Measurements from ENCODE around the gene FHL5.
"Not testable (repeated sequence)": the region's sequence is repeated elsewhere in the genome, so short reads cannot be mapped to it uniquely, and the experiment has no call there.

The FHL5 gene

DNA sequence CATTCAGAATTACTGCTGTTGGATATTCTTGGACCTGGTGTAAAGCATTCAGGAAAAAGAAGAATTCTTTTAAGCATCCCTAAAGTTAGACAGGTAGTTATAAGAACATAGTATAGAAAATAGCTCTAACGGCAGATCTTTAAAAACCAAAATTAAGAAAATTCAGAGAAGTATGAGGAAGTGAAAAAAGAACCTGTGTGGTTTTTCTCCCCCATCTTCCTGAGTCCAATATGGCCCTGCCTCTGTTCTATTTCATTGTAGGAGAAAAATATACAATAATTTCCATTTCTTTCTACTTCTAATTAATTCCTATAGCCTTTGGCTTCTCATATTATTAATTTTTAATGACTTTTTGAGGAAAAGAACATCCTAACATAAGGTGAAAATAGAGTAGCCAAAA, 47.1 kb downstream of the FHL5 start:
- DNase-seq (ENCODE audit: low read depth): no peak

DNA sequence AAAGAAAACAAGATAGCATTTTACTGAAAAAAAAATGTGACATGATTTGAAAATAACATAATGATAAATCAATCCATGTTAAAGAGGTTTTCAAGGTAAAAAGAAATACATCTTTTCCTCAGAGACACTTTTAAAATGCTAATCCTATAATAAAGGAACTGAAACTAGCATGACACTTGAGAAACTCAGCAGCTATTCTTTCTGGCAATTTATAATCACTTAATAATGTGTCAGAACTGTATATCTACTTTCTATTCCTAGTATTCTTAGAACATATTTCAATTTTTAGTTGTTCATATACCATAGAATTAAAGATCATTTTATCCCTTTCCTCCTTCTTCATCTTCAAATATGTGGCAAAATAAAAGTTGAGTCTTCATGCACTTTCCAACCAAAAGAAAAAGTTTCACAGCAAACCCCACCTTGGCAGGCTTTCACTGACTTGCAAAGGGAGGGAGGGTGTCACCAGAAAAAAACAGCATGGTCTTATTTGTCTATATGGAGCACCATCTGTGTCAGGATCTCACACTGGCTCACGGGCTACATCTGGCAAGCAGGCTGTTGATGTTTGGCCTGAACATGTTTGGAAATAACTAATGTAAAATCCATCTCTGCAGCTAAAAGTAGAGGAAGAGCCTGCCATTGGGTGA, 48.5 kb downstream of the FHL5 start:
- DNase-seq (ENCODE audit: low read depth): no peak

DNA sequence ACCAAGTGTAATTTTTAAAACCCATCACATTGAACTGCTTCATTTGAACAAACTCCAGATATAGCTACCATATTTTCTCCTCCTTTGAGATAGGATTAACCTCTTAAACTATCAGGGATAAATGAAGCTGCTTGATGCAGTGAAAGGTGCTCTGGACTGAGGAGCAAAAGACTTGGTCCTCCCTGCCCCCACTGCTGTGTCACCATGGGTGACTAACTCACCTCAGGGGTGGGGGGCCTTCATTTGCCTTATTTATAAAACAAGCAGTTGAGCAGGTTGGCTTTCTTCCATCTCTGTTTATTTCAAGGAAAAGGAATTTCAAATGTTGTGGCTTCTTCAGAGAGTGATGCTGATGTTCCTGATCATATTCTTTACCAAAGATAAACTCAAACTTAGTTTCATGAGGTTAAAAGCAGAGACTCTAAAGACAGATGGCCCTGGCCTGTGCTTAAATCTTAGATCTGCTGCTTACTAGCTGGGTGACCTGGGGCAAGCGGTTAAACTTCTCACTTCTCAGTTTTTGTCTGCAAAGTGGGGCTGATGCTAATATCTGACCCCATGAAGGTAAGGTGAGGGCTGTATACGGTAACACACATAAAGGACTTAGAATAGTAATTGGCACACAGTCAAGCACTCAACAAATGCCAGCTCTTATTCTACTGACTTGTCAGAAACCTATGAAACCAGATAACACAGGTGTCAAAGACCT, 50.5 kb downstream of the FHL5 start:
- DNase-seq (ENCODE audit: low read depth): no peak

- no peak for DNase-seq (ENCODE audit: low read depth)
Observed at GRCh38 chr6:96620851-96621250, 57.9 kb downstream of the FHL5 start.

GRCh38 chr6:96621983-96622382, 59.1 kb downstream of the FHL5 start:
- DNase-seq (ENCODE audit: low read depth): no peak

- DNase-seq (ENCODE audit: low read depth): no peak
Observed at GRCh38 chr6:96624957-96625356, 62.0 kb downstream of the FHL5 start.

GRCh38 chr6:96626759-96627364, 63.9 kb downstream of the FHL5 start:
- peak; percentile 54 for DNase-seq (ENCODE audit: low read depth)

DNA sequence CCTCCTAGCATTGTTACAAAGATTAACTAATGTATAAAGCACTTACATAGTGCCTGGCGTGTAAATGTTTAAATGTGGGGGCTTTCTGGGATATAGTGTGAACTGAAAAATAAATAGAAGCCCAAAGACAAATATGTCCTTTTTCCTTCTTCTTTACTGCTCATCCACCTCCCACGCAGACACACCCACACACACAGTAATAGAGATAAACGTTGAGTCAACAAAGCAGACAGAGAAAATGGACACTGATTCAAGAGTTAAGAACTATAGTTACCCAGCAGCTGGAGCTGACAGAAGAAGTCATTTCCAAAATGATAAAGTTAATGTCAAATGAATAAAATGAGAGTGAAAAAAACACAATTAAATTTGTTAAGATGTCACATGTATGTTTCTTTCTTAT, 68.3 kb downstream of the FHL5 start:
- DNase-seq (ENCODE audit: low read depth): peak; percentile 57

GRCh38 chr6:96637979-96638378, 75.1 kb downstream of the FHL5 start:
- DNase-seq (ENCODE audit: low read depth): not testable (repeated sequence)

DNA sequence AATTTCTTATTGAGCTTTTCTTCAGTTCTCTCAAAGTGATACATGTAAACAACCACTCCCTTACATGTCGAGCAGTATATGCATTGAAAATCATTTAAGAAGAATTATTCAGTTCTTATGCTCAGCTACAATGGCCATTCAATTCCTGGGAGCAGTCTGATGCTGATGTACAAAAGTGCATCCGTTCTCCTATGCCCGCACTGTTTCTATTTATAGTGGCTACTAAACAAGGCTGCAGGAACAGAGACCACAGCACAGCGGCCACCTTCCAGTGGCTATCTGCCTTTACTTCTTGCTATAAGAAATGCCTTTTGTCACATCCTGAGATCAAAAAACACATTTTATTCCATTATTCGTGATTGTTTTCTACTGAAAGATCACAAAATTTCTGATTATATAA, 82.2 kb downstream of the FHL5 start:
- DNase-seq (ENCODE audit: low read depth): no peak

DNA sequence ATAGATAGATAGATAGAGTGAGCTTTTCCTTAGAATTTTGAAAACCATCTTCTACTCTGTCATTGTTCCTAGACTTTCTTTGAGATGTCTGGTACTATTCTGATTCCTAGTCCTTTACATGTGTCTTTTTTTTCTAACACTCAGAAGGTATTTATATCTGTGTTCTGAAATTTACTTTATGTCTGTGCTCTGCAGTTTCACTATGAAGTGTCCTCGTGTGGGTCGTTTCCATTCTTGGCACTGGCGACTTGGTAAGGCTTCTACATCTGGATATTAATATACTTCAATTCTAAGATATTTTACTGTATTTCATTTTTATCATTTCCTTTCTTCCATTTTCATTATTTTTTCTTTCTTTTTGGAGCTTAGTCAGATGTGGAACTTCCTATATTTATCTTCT, 87.0 kb downstream of the FHL5 start:
- no peak for DNase-seq (ENCODE audit: low read depth)

GRCh38 chr6:96651816-96652215, 88.9 kb downstream of the FHL5 start:
- no peak for DNase-seq (ENCODE audit: low read depth)

GRCh38 chr6:96652552-96652951, 89.6 kb downstream of the FHL5 start:
- no peak for DNase-seq (ENCODE audit: low read depth)

DNA sequence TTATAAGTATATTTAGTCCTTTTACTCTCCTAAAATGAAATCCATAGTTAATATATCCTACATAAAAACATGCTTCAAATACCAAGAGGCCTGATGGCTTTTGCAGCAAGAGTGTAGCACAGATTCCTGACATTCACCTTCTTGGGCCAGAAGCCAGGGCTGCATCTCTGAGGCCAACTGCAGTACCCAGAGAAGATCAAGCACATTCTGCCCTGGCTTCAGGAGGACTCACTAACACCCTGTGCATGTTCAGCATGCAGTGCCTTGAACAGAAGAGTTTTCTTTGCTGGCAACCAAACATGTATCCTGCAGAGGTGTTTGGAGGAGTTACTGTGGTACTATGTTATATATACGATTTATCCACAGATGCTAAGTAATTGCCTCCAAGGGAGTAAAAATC, 90.3 kb downstream of the FHL5 start:
- DNase-seq (ENCODE audit: low read depth): no peak

DNA sequence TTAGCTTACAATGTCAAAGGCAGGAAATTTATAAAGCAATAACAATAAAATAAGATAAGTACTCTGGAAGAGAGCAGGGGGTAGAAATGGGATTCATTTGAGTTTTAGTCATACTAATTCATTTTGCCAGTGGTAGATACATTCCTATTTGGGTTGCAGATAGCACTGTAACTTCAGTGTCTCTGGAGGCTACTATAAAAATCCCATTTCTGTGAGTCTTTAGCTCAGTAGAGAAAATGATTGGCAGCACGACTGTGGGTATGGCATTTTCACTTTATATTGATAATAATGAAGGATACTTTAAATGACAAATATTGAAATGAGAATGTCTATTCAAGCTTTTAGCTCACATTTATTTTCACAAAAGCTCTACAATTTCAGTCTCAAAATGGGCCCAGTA, 93.6 kb downstream of the FHL5 start:
- DNase-seq (ENCODE audit: low read depth): no peak

- no peak for DNase-seq (ENCODE audit: low read depth)
Observed at GRCh38 chr6:96657344-96657743, 94.4 kb downstream of the FHL5 start.

- DNase-seq (ENCODE audit: low read depth): no peak
Observed at GRCh38 chr6:96659084-96659845, 96.3 kb downstream of the FHL5 start.

All from amniotic epithelial cell (primary cell).